Memory B cell (primary cell): ENCODE results near the gene GNG14.
A peak's percentile ranks its signal among the peaks of the same experiment; 100 is the strongest.
"Not testable (repeated sequence)": the region's sequence is repeated elsewhere in the genome, so short reads cannot be mapped to it uniquely, and the experiment has no call there.

ENCODE experiments used
- ATAC-seq: fragments of 150-1000 bp; cut with Tn5 transposase; 2 replicates; pipeline ENCODE4 v1.10.0; 2021; ENCODE audit warnings: low read depth, mild to moderate bottlenecking, moderate library complexity
- DNase-seq, 2 donors: peaks; one replicate each; pipeline ENCODE4 v3.0.0; 2022; ENCODE audit warnings: low spot score in 2 of 2
- H3K27ac Mint-ChIP-seq: one replicate; pipeline ENCODE4 v1.8.0; 2022; ENCODE audit warnings: mild to moderate bottlenecking, moderate library complexity, mixed read lengths
- H3K27me3 Mint-ChIP-seq: one replicate; pipeline ENCODE4 v1.8.0; 2022; ENCODE audit warnings: mixed read lengths
- H3K36me3 Mint-ChIP-seq: one replicate; pipeline ENCODE4 v1.8.0; 2022; ENCODE audit warnings: mild to moderate bottlenecking, mixed read lengths
- H3K4me1 Mint-ChIP-seq: one replicate; pipeline ENCODE4 v1.8.0; 2022; ENCODE audit warnings: mixed read lengths
- H3K4me3 Mint-ChIP-seq: one replicate; pipeline ENCODE4 v1.8.0; 2022; ENCODE audit warnings: mild to moderate bottlenecking, moderate library complexity, mixed read lengths
- H3K9me3 Mint-ChIP-seq: one replicate; pipeline ENCODE4 v1.8.0; 2022; ENCODE audit warnings: mixed read lengths

The GNG14 gene

GRCh38 chr19:12675399-12675798, 12.4 kb upstream of the GNG14 start:
- H3K27ac Mint-ChIP-seq, result no peak overlapping the region

DNA sequence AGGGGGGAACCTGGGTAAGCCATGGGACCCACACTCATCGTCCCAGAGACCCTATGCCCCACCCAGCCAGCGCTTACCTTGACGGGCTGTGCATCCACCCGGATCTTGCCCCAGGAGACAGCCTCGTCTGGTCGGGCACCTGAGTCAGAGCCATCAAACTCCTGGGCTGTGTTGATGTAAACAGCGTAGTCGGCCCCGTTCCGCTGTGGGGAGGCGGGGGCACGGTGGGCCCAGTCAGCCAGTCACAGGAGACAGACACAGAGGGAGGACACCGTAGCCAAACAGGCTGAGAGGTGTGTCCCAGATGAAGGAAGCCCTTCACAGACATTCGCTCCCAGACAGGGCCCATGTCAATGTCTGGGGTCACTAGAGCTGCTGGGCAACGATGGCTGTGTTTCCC, 11.9 kb upstream of the GNG14 start:
- H3K4me1 Mint-ChIP-seq, result peaks cover 16% of the 10 kb centered on the region
- H3K9me3 Mint-ChIP-seq, result no peaks in the 10 kb centered on the region
- ATAC-seq (no peak), DNase-seq (no peak)
- peak overlapping the region; percentile 74 for H3K27ac Mint-ChIP-seq
- no peak overlapping the region for H3K4me3 Mint-ChIP-seq
- H3K36me3 Mint-ChIP-seq, result peaks cover 27% of the 10 kb centered on the region
- no peaks in the 10 kb centered on the region for H3K27me3 Mint-ChIP-seq

More at GRCh38 chr19:12675399-12675798, 12.4 kb upstream of the GNG14 start:
- no peak for DNase-seq
- Mint-ChIP-seq H3K36me3 (peaks cover 26% of the 10 kb centered on the region), H3K9me3 (no peaks in the 10 kb centered on the region), H3K27me3 (no peaks in the 10 kb centered on the region), H3K4me3 (no peak overlapping the region), H3K4me1 (peaks cover 15% of the 10 kb centered on the region)
- no peak for ATAC-seq

DNA sequence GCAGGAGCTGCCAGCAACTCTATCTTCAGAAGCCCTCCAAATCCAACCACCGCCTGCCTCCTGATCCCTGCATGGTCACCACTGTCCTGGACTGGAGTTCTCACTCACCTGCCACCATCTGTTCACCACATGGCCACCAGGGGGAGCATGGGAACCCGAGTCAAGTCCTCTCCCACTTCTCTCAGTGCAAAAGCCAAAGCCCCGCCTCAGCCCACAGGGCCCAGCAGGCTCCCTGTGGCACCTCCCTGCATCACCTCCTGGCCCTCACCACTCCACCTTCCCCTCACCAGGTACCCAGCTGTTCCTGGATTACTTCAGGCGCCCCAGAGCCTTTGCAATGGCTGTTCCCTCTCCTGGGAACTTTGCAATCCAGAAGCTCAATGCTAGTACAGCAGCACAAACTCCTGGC, 11.4 kb upstream of the GNG14 start:
- DNase-seq, result peak; percentile 80 to 81
- peaks cover 28% of the 10 kb centered on the region for H3K36me3 Mint-ChIP-seq

GRCh38 chr19:12676928-12677327, 10.9 kb upstream of the GNG14 start:
- H3K36me3 Mint-ChIP-seq, result peaks cover 28% of the 10 kb centered on the region
- H3K4me1 Mint-ChIP-seq, result peaks cover 19% of the 10 kb centered on the region
- no peak for DNase-seq
- H3K4me3 Mint-ChIP-seq, result no peak overlapping the region
- no peaks in the 10 kb centered on the region for H3K9me3 Mint-ChIP-seq
- H3K27me3 Mint-ChIP-seq, result no peaks in the 10 kb centered on the region
- peak overlapping the region; percentile 74 for H3K27ac Mint-ChIP-seq
- ATAC-seq, result no peak

More for the DNA sequence above, 11.4 kb upstream of the GNG14 start:
- Mint-ChIP-seq H3K4me1 (peaks cover 20% of the 10 kb centered on the region), H3K9me3 (no peaks in the 10 kb centered on the region), H3K27me3 (no peaks in the 10 kb centered on the region), H3K4me3 (no peak overlapping the region), H3K27ac (peak overlapping the region; percentile 74)
- peak; percentile 41 for ATAC-seq

DNA sequence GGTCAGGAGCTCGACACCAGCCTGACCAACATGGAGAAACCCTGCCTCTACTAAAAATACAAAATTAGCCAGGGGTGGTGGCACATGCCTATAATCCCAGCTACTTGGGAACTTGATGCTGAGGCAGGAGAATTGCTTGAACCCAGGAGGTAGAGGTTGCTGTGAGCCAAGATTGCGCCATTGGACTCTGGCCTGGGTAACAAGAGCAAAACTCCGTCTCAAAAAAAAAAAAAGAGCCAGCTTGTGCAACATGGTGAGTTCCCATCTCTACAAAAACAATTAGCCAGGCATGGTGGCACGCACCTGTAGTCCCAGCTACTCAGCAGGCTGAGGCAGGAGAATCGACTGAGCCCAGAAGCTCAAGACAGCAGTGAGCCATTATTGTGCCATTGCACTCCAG, 9.8 kb upstream of the GNG14 start:
- ATAC-seq, H3K27ac Mint-ChIP-seq, DNase-seq, H3K4me3 Mint-ChIP-seq, H3K27me3 Mint-ChIP-seq, H3K9me3 Mint-ChIP-seq: not testable (repeated sequence)
- Mint-ChIP-seq H3K4me1 (peaks cover 16% of the 10 kb centered on the region), H3K36me3 (peaks cover 26% of the 10 kb centered on the region)

DNA sequence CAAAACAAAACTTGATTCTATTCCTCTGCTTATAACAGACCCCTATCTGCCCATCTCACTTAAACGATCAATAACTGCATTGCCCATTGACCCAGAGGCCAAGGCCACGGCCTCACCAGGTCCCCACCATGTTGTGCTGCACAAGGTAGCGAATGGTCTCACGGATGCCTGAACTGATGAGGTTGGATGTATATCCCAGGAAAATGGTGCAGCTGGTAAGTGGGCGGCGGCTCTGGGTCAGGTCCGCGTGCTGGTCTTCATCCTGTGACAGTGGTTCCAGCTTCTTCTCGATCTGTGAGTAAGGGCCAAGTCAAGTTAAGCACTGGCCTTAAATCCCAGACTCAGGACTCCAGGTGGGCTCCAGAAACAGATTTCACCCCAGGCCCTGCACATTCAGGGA, 7.8 kb upstream of the GNG14 start:
- Mint-ChIP-seq H3K27me3 (no peaks in the 10 kb centered on the region), H3K36me3 (peaks cover 18% of the 10 kb centered on the region), H3K4me3 (peak overlapping the region; percentile 17), H3K27ac (no peak overlapping the region), H3K9me3 (no peaks in the 10 kb centered on the region), H3K4me1 (peaks cover 13% of the 10 kb centered on the region)
- no peak for ATAC-seq
- no peak for DNase-seq

DNA sequence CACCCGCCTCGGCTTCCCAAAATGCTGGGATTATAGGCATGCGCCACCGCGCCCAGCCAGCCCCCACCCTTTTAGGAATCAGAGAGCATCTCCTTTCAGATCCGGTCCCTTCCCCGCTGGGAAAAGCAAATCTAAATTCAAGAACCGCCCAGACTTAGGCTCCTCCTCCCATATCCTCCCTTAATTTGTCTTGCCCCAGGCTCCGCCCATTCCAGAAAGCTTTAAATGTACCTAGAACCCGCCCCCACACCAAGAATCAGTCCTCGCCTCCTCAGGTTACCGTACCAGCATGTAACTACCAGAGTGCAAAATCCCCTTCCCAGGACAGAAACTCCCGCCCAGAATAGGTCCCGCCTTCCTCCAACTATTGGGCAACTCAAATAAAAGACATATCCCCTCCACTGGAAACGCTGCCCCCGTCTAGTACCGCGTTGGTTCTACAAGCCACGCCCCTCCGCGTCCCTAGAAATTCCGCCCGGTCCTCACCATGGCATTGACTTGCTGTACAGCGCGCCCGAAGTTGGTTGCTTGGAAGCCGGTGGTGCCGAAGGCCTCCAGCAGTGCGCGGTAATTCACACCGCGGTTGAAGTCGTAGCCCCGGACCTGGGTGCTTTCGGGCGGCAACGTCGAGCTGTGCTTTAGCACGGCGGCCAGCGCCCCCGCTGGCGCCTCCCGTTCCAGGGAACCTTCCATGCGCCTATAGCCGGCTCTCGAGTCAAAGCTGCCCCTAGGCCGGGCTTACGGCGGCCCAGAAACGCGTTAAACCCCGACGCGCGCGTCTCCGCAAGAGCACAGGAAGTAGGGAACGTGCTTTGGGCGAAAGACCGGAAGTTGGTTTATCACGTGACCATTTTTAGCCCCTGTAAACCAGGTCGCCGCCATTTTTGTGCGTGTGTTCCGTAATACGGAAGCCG, 6.5 kb upstream of the GNG14 start, which contains the start of gene DHPS:
TSS of gene DHPS (minus strand) at position 807 of the 914 bp plus-strand sequence. CDS start at position 693, 114 bp downstream.
- DNase-seq, result peak; percentile 73 to 87
- Mint-ChIP-seq H3K4me1 (peaks cover 11% of the 10 kb centered on the region), H3K27ac (peak within 1 kb of the TSS; percentile 86), H3K27me3 (no peaks in the 10 kb centered on the region), H3K9me3 (no peaks in the 10 kb centered on the region), H3K36me3 (peaks cover 17% of the 10 kb centered on the region), H3K4me3 (peak within 1 kb of the TSS; percentile 86)
- ATAC-seq, result peak; percentile 79

GRCh38 chr19:12685831-12686230, 2.0 kb upstream of the GNG14 start:
- Mint-ChIP-seq H3K9me3 (no peaks in the 10 kb centered on the region), H3K27ac (no peak overlapping the region), H3K36me3 (peaks cover 2% of the 10 kb centered on the region), H3K27me3 (no peaks in the 10 kb centered on the region), H3K4me1 (peaks cover 5% of the 10 kb centered on the region), H3K4me3 (no peak overlapping the region)
- ATAC-seq, result no peak
- DNase-seq, result no peak

DNA sequence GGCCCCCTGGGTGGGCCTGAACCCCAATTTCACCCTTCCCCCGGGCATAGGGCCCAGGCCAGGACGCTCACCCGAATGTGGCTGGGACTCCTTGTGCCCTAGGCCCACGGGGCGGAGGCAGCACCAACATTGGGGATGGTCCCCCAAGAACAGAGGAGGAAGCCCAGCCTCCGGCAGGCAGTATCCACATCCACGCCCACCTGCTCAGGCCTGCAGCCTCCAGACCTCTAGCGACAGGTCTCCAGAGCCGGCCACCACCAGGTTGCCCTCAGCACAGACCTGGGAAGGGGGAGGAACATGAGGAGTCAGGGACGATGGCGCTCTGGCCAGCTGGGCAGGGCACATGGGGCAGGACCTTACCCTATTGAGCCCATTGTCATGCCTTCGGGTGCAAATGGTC, 1.2 kb downstream of the GNG14 start:
- H3K4me1 Mint-ChIP-seq, result no peaks in the 10 kb centered on the region
- DNase-seq, result no peak
- H3K36me3 Mint-ChIP-seq, result no peaks in the 10 kb centered on the region
- no peak for ATAC-seq
- H3K27me3 Mint-ChIP-seq, result no peaks in the 10 kb centered on the region
- no peak overlapping the region for H3K27ac Mint-ChIP-seq
- H3K4me3 Mint-ChIP-seq, result no peak overlapping the region
- no peaks in the 10 kb centered on the region for H3K9me3 Mint-ChIP-seq

GRCh38 chr19:12689581-12690216, 1.9 kb downstream of the GNG14 start:
- H3K4me3 Mint-ChIP-seq, result no peak overlapping the region
- H3K27me3 Mint-ChIP-seq, result no peaks in the 10 kb centered on the region
- ATAC-seq (no peak), DNase-seq (no peak)
- H3K27ac Mint-ChIP-seq, result no peak overlapping the region
- H3K4me1 Mint-ChIP-seq, result no peaks in the 10 kb centered on the region
- H3K36me3 Mint-ChIP-seq, result no peaks in the 10 kb centered on the region
- no peaks in the 10 kb centered on the region for H3K9me3 Mint-ChIP-seq

DNA sequence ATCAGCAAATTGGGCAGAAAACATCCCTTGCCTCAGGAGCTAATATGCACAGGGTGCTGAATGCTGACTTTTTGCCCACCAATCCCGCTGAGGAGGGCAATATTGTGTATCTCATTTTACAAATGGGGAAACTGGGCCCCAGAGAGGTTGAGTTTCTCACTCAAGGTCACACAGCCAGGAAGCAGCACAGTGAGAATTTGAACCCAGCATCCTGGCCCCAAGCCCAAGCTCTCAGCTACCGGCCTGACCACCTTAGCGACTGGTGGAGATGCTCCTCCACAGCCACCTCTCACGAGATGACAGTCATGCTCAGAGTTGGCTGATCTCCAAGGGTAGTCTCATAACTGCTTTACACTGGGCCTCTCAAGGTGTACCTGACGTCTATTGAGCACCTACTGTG, 5.2 kb downstream of the GNG14 start:
- Mint-ChIP-seq H3K27ac (no peak overlapping the region), H3K27me3 (no peaks in the 10 kb centered on the region), H3K36me3 (no peaks in the 10 kb centered on the region), H3K9me3 (no peaks in the 10 kb centered on the region), H3K4me1 (peaks cover 3% of the 10 kb centered on the region), H3K4me3 (no peak overlapping the region)
- DNase-seq (no peak), ATAC-seq (no peak)

GRCh38 chr19:12694641-12695040, 6.8 kb downstream of the GNG14 start:
- ATAC-seq (no peak), DNase-seq (no peak)
- Mint-ChIP-seq H3K27me3 (no peaks in the 10 kb centered on the region), H3K4me3 (no peak overlapping the region), H3K27ac (no peak overlapping the region), H3K4me1 (peaks cover 3% of the 10 kb centered on the region), H3K36me3 (no peaks in the 10 kb centered on the region), H3K9me3 (no peaks in the 10 kb centered on the region)

DNA sequence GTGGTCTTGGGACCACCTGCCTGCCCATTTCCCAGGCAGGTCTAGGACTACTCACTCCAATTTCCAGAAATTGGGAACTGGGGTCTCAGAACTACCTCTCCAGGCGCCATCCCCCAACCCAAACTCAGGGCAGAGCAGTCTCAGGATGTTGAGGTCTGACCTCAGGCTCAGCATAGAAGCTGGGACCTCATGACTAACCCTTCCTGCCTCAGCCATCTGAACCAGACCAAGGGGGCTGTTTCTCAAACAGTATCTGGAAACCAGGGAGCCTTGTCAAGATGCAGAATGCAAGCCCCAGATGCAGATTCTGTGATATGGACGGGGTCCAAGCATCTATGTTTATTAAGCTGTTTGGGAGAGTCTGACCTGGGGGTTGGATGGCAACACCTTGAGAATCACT, 7.3 kb downstream of the GNG14 start:
- Mint-ChIP-seq H3K9me3 (no peaks in the 10 kb centered on the region), H3K27ac (no peak overlapping the region), H3K27me3 (no peaks in the 10 kb centered on the region), H3K36me3 (no peaks in the 10 kb centered on the region), H3K4me3 (no peak overlapping the region), H3K4me1 (peaks cover 3% of the 10 kb centered on the region)
- no peak for DNase-seq
- ATAC-seq, result no peak

DNA sequence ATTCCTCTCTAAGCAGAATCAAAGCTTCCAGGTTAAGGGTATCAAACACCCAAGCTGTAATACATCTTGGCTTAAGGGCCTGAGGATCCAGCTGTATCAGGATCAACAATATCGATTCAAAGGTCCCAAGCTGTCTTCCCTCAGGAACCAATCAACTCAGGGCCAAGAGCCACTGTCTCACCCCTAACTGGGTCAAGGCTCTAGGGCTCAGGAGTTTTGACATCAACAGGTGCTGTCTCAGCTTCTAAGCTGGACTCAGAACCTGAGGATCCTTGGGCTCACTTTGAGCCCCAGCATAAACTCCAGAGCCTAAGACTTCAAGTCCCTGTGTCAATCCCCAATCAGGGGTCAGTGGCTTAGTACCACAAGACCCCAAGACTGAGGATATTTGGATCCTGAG, 7.7 kb downstream of the GNG14 start:
- no peaks in the 10 kb centered on the region for H3K9me3 Mint-ChIP-seq
- DNase-seq (no peak), ATAC-seq (no peak)
- H3K27ac Mint-ChIP-seq, result no peak overlapping the region
- no peaks in the 10 kb centered on the region for H3K27me3 Mint-ChIP-seq
- H3K4me1 Mint-ChIP-seq, result peaks cover 3% of the 10 kb centered on the region
- H3K36me3 Mint-ChIP-seq, result no peaks in the 10 kb centered on the region
- peak overlapping the region; percentile 62 for H3K4me3 Mint-ChIP-seq
